ENCODE measurements around the gene PXDC1. TPM values are rescaled to one million over a fixed set of nuclear protein-coding genes. Genes with fewer than 3 reads are reported as not detected.
"Not testable (repeated sequence)": the region's sequence is repeated elsewhere in the genome, so short reads cannot be mapped to it uniquely, and the experiment has no call there.

PXDC1 gene
- total RNA-seq, 4 donors from 2014 or later = 8.8 to 47.1 (median 19.6) TPM

DNA sequence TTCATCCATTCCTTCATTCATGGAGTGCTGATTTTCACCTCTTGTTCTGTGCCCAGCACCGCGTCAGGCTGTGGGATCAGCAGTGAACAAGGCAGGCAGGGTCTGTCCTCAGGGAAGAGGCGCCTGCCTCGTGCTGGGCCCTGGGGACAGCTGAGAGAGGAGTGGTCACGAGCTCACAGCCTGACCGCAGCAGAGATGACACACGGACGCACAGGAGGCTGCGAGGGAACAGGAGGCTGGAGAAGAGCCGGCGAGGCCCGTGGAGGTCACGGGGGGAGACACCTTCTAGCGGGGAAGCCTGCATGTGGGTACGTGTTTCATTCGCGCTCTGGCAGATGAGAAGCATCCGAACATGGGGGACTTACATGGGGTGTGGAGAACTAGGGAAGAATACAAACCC lies 27.5 kb downstream of the PXDC1 start:
- ATAC-seq (no peak), DNase-seq (no peak)
- Histone ChIP-seq H3K27me3 (no peaks in the 10 kb centered on the region), H3K36me3 (peaks cover 0 to 11% of the 10 kb centered on the region in 2 donors), H3K27ac (peak overlapping the region in 2 of 4 donors; percentile 11 to 50), H3K9me3 (no peaks in the 10 kb centered on the region), H3K4me1 (peaks cover 0 to 15% of the 10 kb centered on the region in 2 donors), H3K4me3 (no peak overlapping the region)
- intact Hi-C loops (cut with DNase I; ENCODE audit: low total_unique reads) = loop anchor here (5.0 kb wide), 1 partner anchor 247 kb away; no protein-coding TSS in a partner anchor
- in situ Hi-C loops (cut with MboI; ENCODE audit: low sequenced_read_pairs in 4 of 4) = no loop called here
- no peak for TF ChIP-seq POLR2A (IDR thresholded peaks at IDR 0.05)
- TF ChIP-seq, protein P1, sequence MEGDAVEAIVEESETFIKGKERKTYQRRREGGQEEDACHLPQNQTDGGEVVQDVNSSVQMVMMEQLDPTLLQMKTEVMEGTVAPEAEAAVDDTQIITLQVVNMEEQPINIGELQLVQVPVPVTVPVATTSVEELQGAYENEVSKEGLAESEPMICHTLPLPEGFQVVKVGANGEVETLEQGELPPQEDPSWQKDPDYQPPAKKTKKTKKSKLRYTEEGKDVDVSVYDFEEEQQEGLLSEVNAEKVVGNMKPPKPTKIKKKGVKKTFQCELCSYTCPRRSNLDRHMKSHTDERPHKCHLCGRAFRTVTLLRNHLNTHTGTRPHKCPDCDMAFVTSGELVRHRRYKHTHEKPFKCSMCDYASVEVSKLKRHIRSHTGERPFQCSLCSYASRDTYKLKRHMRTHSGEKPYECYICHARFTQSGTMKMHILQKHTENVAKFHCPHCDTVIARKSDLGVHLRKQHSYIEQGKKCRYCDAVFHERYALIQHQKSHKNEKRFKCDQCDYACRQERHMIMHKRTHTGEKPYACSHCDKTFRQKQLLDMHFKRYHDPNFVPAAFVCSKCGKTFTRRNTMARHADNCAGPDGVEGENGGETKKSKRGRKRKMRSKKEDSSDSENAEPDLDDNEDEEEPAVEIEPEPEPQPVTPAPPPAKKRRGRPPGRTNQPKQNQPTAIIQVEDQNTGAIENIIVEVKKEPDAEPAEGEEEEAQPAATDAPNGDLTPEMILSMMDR (IDR thresholded peaks at IDR 0.05 in 4 of 5, conservative IDR thresholded peaks at IDR 0.05 in 1 of 5) = no peak

DNA sequence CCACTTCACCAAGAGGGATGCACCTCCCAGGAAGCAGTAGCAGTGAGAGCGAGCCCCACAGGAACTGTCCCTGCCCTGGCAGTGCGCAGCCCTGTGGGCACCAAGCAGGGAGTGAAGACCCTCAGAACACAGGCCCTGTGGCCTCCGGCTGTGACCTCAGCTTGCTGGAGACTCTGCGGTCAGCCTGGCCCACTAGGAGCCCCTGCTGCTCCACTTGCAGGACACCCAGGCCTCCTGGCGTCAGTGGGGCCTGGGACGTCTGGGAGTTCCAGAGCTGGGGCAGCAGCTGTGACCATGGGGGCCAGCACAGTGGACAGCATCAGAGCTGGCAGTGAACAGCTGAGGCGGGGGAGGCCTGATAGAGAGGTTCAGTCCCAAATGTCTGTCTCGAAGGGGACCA lies 28.3 kb downstream of the PXDC1 start:
- DNase-seq = no peak
- Histone ChIP-seq H3K36me3 (peaks cover 0 to 11% of the 10 kb centered on the region in 2 donors), H3K4me1 (peaks cover 0 to 15% of the 10 kb centered on the region in 2 donors), H3K27me3 (no peaks in the 10 kb centered on the region), H3K4me3 (no peak overlapping the region), H3K9me3 (no peaks in the 10 kb centered on the region), H3K27ac (peak overlapping the region in 2 of 4 donors; percentile 36 to 46)
- in situ Hi-C loops (cut with MboI; ENCODE audit: low sequenced_read_pairs in 4 of 4) = no loop called here
- no peak for TF ChIP-seq POLR2A (IDR thresholded peaks at IDR 0.05)
- TF ChIP-seq, protein P1 (IDR thresholded peaks at IDR 0.05 in 4 of 5, conservative IDR thresholded peaks at IDR 0.05 in 1 of 5) = no peak
- intact Hi-C loops (cut with DNase I; ENCODE audit: low total_unique reads) = loop anchor here (5.0 kb wide), 1 partner anchor 246 kb away; no protein-coding TSS in a partner anchor
- ATAC-seq = no peak

DNA sequence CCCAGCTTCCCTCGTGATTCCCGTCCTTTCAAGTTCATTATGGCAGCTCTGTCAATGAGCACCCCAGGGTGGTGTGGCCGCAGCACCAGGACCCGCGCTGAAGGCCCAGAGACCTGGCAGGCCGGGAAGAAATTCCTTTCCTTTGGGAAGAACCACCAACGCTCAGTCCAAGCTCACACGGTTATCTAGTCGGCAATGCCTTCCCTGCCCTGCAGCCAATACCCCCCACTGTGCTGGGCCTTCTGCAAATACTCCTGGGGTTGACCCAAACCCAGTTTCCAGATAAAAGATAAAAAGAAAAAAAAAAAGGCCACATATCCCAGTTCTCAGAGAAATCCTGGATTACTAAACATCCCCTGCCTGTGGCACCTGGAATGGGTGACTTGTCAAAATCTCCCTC lies 28.7 kb downstream of the PXDC1 start:
- H3K27ac ChIP-seq = peak overlapping the region; percentile 36 to 60 (median 44)
- TF ChIP-seq, protein P1 (IDR thresholded peaks at IDR 0.05 in 4 of 5, conservative IDR thresholded peaks at IDR 0.05 in 1 of 5) = no peak
- ATAC-seq = no peak
- H3K4me1 ChIP-seq = peaks cover 0 to 15% of the 10 kb centered on the region in 2 donors
- DNase-seq = no peak
- no peak overlapping the region for H3K4me3 ChIP-seq
- H3K36me3 ChIP-seq = peaks cover 0 to 11% of the 10 kb centered on the region in 2 donors
- in situ Hi-C loops (cut with MboI; ENCODE audit: low sequenced_read_pairs in 4 of 4) = no loop called here
- H3K27me3 ChIP-seq = no peaks in the 10 kb centered on the region
- intact Hi-C loops (cut with DNase I; ENCODE audit: low total_unique reads) = loop anchor here (5.0 kb wide), 1 partner anchor 245 kb away; no protein-coding TSS in a partner anchor
- no peaks in the 10 kb centered on the region for H3K9me3 ChIP-seq

DNA sequence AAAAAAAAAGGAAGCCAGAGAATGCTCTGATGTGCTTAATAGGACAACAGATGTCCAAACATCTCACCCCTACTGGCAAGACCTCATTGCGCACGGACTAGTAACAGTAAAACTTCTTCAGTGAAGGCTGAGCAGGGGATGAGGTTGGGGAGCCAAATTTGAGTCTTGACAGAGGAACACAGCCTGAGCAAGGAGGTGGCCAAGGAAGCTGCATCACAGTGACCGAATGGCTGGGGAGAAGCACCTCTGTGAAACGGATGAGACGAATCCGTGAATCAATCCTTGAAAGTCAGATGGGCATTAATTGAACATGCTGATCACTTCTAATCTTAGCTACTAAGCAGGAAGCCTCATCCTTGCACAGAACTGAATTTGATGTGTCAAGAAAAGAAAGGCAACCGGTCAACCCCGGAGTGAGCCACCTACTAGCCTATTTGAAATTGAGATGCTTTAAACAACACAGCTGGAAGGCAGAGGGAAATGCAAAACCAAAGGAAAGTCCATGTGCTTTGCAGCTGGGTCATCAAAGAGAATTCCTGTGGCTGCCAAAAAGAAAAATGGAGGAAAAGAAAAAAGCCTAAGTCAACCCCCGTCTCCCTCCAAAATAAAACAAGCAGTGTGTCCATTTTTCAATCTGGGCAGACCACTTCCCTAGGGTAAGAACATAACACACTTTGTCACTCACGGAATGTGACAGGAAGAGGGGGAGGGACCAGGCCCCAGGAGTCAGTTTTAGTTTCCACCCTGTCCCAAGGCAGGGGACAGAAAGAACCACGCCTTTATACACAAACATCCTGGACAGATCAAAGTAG lies 29.5 kb downstream of the PXDC1 start:
- DNase-seq = no peak
- no peaks in the 10 kb centered on the region for H3K9me3 ChIP-seq
- no peak overlapping the region for H3K4me3 ChIP-seq
- peak overlapping the region; percentile 36 to 60 (median 42) for H3K27ac ChIP-seq
- TF ChIP-seq POLR2A (IDR thresholded peaks at IDR 0.05) = no peak
- H3K36me3 ChIP-seq = peaks cover 0 to 11% of the 10 kb centered on the region in 2 donors
- no peaks in the 10 kb centered on the region for H3K27me3 ChIP-seq
- intact Hi-C loops (cut with DNase I; ENCODE audit: low total_unique reads) (loop anchor here (5.0 kb wide), 1 partner anchor 245 kb away; no protein-coding TSS in a partner anchor), in situ Hi-C loops (cut with MboI; ENCODE audit: low sequenced_read_pairs in 4 of 4) (no loop called here)
- ATAC-seq = no peak
- H3K4me1 ChIP-seq = peaks cover 0 to 15% of the 10 kb centered on the region in 2 donors

DNA sequence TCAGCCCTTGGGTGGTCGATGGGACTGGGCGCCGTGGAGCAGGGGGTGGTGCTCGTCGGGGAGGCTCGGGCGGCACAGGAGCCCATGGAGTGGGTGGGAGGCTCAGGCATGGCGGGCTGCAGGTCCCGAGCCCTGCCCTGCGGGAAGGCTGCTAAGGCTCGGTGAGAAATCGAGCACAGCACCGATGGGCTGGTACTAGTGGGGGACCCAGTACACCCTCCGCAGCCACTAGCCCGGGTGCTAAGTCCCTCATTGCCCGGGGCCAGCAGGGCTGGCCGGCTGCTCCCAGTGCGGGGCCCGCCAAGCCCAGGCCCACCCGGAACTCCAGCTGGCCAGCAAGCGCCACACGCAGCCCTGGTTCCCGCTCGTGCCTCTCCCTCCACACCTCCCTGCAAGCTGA lies 30.7 kb downstream of the PXDC1 start:
- H3K4me1 ChIP-seq = peaks cover 0 to 15% of the 10 kb centered on the region in 2 donors
- ATAC-seq; H3K4me3 ChIP-seq; H3K27ac ChIP-seq; in situ Hi-C loops (cut with MboI; ENCODE audit: low sequenced_read_pairs in 4 of 4); H3K9me3 ChIP-seq; DNase-seq; H3K27me3 ChIP-seq: not testable (repeated sequence)
- H3K36me3 ChIP-seq = peaks cover 0 to 11% of the 10 kb centered on the region in 2 donors
- intact Hi-C loops (cut with DNase I; ENCODE audit: low total_unique reads) = loop anchor here (5.0 kb wide), 1 partner anchor 243 kb away; no protein-coding TSS in a partner anchor

Data from gastrocnemius medialis (tissue), 4 donors.